GM21786 (cell line): ENCODE measurements around the gene COL6A1.
"Not testable (repeated sequence)": the region's sequence is repeated elsewhere in the genome, so short reads cannot be mapped to it uniquely, and the experiment has no call there.

Source experiments
- ATAC-seq: cut with Tn5 transposase; IDR thresholded peaks from one replicate; pipeline ENCODE4 v1.9.1; 2021; ENCODE audit not compliant: unreplicated experiment

The COL6A1 gene

GRCh38 chr21:46045154-46045553, 63.6 kb downstream of the COL6A1 start:
- ATAC-seq: no peak

- ATAC-seq: no peak
Measured at GRCh38 chr21:46046471-46046870, 64.9 kb downstream of the COL6A1 start.

GRCh38 chr21:46046906-46047305, 65.3 kb downstream of the COL6A1 start:
- ATAC-seq: not testable (repeated sequence)

- no peak for ATAC-seq
Measured at GRCh38 chr21:46048926-46049889, 67.6 kb downstream of the COL6A1 start.

- ATAC-seq: no peak
Measured at GRCh38 chr21:46049890-46050667, 68.5 kb downstream of the COL6A1 start.

GRCh38 chr21:46050668-46051378, 69.3 kb downstream of the COL6A1 start:
- no peak for ATAC-seq

GRCh38 chr21:46051379-46051770, 69.8 kb downstream of the COL6A1 start:
- ATAC-seq: no peak

- ATAC-seq: no peak
Measured at GRCh38 chr21:46051821-46052675, 70.5 kb downstream of the COL6A1 start.

- ATAC-seq: no peak
Measured at GRCh38 chr21:46052703-46053651, 71.4 kb downstream of the COL6A1 start.

GRCh38 chr21:46054031-46054430, 72.5 kb downstream of the COL6A1 start:
- ATAC-seq: no peak

- ATAC-seq: no peak
Measured at GRCh38 chr21:46054451-46054881, 72.9 kb downstream of the COL6A1 start.
